ENCODE measurements around the gene EPHA1.

The EPHA1 gene

DNA sequence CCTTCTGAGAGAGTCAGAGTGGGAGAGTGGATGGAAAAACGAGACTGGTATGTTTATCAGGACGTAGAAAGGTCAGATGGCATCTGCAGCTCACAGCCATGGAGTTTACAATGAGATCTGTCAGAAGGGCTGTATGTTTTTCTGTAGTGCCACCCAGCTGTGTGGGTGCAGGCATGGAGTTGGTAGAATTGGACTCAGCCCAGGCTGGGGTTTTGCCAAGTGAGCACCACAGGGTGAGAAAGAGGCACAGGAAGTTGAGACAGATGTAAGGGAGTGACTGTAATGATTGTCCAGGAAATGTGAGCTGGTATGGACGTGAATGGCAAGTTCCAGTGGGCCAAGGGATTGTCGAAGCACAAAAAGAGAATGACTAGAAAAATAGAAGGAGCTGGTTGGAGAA lies 36.6 kb downstream of the EPHA1 start:
- DNase-seq (ENCODE audit: low spot score), result no peak

DNA sequence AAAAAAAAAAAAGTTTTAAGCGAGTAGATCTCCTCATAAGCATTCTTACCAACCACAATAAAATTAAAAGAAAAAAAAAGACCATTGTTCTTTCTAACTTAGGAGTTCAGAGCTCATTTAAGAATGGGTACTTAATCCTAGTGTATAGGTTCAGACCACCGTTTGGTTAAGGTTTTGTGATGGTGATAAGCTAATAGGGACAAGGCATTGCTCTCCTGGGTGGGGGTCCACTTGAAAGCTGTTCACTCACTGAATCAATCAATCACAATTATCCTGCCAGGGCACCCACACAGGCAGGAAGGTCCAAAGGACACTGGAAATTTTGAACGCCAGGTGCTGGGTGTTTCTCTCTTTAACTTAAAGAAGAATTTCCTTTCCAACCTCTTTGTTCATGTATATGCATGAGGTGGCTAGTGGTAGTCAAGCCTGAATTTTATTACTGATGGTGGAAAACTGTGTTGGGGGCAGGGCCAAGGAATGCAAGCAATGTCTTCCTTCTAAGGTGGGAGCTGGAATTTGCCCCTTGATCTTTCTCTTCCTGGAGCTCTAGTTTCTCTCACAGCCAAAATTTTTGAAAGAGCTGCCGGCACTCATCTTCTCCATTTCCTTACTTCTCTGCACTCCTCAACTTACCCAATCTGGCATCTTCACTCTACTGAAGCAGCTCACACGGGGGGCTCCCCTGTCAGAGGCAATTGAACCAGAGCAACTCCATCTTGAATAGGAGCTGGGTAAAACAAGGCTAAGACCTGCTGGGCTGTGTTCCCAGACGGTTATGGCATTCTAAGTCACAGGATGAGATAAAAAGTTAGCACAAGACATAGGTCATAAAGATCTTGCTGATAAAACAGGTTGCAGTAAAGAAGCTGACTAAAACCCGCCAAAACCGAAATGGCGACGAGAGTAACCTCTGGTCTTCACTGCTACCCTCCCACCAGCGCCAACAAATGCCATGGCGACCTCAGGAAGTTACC lies 38.7 kb downstream of the EPHA1 start:
- DNase-seq (ENCODE audit: low spot score), result no peak

DNA sequence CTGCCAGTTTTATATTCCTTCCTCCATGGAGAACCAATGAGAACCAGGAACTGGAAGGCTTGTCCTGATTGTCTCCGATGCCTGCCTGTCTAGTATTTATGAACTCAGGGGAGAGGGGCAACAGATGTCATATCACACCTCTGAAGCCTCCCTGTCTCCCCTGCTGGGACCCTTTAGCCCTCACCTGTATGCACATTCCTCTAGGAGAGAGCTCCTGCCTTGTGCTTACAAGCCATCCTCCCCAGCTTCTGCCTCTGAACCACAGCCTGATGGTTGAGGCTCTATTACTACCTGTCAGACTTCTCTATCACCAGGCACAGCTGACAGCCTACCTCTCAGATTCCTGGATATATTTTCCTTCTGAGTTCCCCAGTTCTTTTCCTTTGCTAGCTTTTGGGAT lies 40.3 kb downstream of the EPHA1 start:
- no peak for DNase-seq (ENCODE audit: low spot score)

DNA sequence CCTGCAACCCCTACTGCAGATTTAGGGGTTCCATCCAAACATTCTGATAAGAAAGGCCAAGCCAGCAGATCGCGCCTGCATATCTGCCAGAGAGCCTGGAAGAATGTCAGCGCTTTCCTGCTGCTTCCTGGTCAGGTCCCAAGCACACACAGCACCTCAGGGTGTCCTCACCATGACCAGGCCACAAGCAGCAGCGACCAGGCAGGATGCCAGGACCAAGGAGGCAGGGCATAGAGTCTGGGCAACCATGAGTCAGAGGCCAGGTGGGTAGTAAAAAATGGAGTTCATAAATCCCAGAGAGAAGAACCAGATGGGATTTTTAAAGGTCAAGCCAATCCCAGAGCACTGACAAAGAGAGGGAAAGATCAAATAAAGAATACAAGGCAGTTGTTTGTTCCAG lies 40.7 kb downstream of the EPHA1 start:
- no peak for DNase-seq (ENCODE audit: low spot score)

GRCh38 chr7:143363016-143363937 lies 45.4 kb downstream of the EPHA1 start:
- DNase-seq (ENCODE audit: low spot score), result no peak

- peak; percentile 57 for DNase-seq (ENCODE audit: low spot score)
Measured at GRCh38 chr7:143362131-143363015, 46.3 kb downstream of the EPHA1 start, which contains the start of gene FAM131B. Gene FAM131B (minus strand): TSS chr7:143362713. CDS start chr7:143362603, 110 bp downstream.

DNA sequence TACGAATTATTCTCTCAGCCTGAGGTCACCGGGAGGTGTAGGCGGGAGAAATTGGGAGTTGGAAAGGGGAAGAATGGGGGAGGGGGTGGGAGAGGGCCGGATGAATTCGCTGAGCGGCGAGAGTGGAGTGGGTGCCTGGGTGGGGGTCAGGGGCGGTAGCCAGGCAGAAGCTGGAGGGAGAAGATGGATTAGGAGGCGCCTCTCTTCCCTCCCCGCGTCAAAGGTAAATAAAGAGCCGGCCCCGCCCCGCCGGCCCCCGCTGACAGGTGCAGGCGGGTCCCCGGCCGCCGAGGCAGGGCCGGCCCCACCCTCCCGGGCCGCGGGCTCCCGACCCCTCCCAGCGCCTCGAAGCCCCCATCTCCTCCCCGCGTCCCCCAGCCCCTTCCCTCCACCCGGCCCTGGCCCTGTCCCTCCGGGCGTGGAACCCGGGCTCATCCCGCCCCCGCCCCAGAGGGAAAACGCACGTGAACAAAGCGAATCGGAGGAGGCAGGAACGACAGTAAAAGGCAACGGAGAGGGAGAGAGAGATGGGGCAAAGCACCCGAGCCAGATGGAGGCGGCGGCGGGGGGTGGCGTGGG lies 47.0 kb downstream of the EPHA1 start:
- DNase-seq (ENCODE audit: low spot score), result no peak

- no peak for DNase-seq (ENCODE audit: low spot score)
Measured at GRCh38 chr7:143360788-143361551, 47.7 kb downstream of the EPHA1 start.

GRCh38 chr7:143359771-143360353 lies 48.8 kb downstream of the EPHA1 start:
- no peak for DNase-seq (ENCODE audit: low spot score)

- DNase-seq (ENCODE audit: low spot score), result no peak
Measured at GRCh38 chr7:143358626-143359025, 50.0 kb downstream of the EPHA1 start.

DNA sequence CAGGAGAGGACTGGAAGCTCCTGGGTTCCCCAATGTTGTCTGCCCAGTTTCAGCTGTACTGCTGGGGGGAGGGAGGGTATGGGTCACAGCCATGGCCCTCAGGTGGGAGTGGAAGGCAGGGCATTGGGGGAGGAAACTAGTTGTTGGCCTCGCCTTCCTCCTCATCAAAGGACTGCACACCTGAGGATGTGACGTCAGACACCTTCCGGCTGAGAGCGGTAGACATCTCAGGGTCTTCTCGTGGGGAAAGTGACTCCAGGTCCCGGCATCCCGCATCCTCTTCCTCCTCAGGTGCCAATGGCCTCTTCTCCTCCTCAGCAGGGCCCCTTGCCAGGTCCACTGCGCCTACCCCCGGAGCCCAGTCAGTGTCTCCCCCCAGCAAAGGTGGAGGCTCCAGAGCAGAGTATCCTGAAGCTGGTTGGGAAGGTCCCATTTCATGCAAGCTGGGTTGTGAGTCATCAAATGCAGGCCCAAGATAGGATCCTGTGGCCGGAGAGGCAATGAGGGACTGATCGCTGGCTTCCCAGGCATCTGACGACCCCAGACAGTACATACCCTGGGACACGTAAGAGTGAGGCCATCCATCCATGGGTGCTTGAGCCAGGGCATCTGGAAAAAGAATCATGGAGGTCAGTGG lies 52.1 kb downstream of the EPHA1 start:
- DNase-seq (ENCODE audit: low spot score), result no peak

- no peak for DNase-seq (ENCODE audit: low spot score)
Measured at GRCh38 chr7:143355450-143356385, 52.9 kb downstream of the EPHA1 start.

DNA sequence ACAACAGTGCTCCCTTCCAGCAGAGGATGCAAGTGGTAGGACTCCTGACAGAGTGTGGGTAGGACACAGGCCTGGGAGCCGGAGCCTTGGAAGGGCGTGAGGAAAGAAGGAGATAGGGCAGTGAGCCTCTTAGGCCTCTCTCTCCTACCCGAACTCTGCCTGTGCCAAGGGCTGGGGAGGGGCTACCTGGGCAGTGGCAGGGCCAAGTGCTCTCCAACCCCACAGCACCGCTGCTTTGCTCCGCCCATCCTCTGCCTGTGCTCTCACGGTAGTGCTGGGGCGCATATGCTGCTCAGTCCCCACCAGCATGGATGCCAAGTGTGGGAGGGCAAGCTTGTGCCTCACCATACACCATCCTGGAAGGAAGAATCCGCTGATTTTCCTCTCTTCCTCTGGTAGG lies 53.7 kb downstream of the EPHA1 start:
- DNase-seq (ENCODE audit: low spot score), result no peak

GRCh38 chr7:143354376-143354775 lies 54.3 kb downstream of the EPHA1 start:
- no peak for DNase-seq (ENCODE audit: low spot score)

DNA sequence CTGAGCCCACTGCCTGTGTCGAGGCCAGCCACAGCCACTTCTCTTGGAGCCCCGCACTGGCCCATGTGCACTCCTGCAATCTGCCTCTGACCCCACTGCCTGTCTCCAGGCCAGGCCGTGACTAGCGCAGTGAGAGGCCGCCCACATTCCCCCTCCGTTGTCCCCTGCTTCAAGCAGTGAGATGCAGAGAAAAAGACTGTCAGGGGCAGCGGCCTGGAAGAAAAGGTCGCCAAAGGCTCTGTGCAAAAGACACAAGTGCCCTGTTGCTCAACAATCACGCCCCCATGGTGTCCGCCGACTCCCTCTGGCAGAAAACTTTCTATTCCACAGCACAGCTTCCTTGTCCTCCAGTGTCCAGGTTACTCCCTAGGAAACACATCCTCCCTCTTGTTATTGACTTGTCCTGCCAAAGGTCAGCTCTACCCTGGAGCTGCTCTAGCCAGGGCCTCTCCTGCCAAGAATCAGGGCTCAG lies 56.1 kb downstream of the EPHA1 start:
- DNase-seq (ENCODE audit: low spot score), result no peak

GRCh38 chr7:143351574-143351973 lies 57.1 kb downstream of the EPHA1 start:
- no peak for DNase-seq (ENCODE audit: low spot score)

DNA sequence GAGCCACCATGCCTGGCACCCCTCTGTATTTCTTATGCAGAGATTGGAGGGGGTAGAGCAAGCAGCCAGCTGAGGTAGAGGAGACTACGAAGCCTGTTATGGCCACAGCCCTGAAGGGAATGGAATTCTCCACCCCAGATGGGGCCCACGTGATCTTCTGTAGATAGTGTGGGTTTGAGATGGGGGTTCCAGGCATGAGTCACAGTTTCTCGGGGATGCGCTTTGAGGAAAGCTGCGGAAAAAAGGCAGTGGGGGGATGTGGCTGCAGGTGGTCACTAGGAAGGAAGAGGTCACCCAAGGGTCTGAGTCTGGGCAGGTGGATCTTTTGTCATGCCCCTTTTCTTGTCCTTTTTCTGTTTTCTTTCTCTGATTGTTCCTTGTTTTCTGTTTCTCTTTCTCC lies 57.6 kb downstream of the EPHA1 start:
- DNase-seq (ENCODE audit: low spot score), result no peak

DNA sequence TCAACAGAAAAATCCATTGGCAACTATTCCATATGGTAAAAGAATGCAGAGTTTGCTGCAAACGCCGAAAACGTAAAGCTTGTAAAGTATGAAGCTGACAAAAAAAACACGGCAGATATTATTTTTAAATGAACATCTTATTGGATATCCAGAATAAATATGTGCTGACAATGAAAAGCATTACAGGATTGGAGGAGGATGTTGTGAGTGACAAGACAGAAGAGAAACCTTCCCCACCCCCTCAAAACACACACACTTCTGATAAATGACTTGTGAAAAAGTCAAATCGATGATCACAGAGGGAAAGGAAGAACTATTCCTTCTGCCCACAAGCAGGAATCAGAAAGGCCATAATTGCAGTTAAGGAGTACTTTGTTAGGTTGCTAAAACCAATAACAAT lies 60.7 kb downstream of the EPHA1 start:
- no peak for DNase-seq (ENCODE audit: low spot score)

Measured in hepatic stellate cell (primary cell).